HG03342 (cell line): ENCODE results near the gene HAVCR2.
"Not testable (repeated sequence)": the region's sequence is repeated elsewhere in the genome, so short reads cannot be mapped to it uniquely, and the experiment has no call there.

Experiments
- ATAC-seq: cut with Tn5 transposase; IDR thresholded peaks from one replicate; pipeline ENCODE4 v1.9.1; 2021; ENCODE audit warnings: mild to moderate bottlenecking, moderate library complexity; ENCODE audit not compliant: unreplicated experiment

HAVCR2 gene

DNA sequence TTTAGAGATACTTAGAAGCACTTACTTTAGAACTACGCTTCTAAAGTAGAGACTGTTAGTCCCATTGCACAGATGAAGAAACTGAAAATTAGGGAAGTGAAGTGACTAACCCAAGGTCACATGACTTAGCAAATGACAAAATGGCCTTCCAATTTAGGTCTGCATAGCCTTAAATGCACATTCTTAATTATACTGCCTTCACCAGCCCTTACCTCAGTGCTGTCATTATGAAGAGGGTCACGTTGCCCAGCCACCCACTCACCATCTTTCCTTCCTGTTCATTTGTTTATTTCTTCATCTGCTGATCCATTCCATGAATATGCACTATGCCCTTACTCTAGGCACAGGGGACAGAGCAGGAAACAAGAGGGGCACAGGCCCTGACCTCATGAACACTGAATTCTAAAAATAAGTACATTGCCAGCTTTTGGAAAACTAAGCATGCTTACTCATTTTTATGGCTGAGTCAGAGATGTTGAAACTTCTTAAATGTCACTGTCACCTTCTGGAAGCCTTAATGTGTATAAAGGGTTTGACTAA lies 8.6 kb downstream of the HAVCR2 start:
- no peak for ATAC-seq

DNA sequence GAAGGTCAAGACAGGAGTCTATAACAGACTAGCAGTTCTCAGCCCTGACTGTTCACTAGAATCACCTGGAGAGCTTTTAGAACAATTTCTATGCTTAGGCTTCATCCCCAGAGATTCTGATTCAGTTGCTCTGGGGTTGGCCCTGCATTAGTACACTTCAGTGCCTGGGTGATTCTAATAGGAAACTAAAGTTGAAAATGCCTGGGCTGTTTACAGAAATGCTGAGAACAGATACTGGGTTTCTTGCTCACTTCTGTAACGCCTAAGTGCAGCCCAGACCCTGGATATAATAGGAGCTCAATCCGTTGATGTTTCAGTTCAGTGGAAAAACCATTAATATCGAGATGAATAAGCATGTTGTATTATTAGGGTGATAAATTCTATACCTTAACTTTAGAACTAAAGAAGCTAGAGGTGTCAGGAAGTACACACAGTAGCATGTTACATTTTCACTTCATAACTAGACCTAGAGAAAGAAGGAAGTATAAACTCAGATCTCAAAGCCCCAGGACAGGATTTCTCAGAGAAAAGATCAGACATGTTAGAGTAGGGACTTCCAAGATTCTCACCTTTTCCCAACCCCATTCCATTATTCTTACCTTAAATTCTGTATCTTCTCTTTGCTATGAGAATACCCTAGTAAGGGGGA lies 20.4 kb downstream of the HAVCR2 start:
- peak; percentile 79 for ATAC-seq

DNA sequence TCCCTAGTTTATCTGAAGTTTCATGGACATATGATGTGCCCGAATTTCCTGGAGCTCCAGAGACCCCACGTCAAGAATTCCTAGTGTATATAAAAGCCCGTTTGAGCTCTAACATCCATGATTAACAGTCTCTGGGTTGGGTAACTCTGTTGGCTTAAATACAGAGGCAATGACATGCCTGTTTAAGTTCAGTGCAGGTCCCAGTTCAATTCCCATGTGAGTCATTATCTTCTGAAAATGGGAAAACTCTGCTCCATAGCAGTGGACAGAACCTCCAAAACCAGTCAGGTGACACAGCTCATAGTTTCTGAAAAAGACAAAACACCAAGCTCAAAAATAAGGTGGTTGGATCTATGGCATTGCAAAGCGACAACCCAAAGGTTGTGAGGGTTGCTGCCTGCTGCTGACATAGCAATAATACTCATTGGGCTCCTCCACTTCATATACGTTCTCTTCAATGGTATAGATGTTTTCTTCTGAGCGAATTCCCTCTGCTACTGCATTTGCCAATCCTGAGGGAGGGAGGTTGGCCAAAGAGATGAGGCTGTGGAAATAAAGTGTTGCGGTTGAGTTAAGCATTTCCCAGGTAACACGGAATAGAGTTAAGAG lies 22.0 kb downstream of the HAVCR2 start:
- ATAC-seq = no peak

DNA sequence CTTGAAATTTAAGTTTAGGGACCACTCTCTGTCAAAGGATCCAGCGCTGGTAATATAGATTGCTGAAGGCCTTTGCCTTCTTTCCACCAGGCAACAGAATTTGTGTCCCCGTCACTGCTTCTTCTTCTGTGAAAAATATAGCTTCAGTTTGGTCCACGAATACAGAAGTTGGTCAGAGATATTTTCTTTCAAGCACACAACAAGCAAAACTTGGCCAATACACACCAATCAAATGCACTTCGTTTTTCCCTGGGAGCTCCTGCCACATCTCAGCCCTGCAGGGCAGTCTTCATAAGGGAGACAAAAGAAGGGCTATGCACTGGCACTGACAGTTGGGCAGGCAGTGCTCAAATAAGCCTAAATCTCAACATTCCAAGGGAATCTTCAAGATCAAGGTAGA lies 22.9 kb downstream of the HAVCR2 start:
- ATAC-seq = no peak

DNA sequence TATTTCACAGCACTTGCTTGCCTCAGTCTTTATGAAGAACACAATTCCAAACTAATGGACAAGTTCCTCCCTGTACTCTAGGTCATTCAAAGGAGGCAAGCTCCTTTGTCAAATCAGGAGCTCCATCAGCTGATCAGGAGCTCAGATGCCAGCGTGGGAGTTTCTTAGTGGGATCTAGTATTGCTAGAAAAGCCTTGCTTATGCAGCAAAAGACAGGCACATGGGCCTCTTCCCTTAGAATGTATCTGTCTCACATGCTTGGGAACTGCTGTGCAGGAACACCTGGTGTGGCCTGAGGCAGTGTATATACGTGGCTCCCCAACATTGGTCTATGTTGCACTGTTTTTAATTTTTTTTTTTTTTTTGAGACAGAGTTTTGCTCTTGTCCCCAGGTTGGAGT lies 28.6 kb downstream of the HAVCR2 start:
- no peak for ATAC-seq

DNA sequence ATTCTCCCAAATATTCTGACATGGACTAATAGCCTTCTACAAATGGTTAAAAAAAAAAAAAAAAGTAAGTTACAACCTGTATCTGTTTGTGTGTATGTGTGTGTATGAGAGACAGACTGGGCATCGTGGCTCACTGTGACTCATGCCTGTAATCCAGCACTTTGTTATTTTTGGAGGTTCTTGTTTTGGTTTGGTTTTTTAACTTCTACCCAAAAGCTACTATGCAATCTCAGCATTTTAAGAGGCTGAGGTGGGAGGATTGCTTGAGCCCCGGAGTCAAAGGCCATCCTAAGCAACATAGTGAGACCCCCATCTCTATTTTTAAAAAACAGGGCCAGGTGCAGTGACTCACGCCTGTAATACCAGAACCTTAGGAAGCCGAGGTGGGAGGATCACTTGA lies 32.3 kb downstream of the HAVCR2 start:
- ATAC-seq = no peak

DNA sequence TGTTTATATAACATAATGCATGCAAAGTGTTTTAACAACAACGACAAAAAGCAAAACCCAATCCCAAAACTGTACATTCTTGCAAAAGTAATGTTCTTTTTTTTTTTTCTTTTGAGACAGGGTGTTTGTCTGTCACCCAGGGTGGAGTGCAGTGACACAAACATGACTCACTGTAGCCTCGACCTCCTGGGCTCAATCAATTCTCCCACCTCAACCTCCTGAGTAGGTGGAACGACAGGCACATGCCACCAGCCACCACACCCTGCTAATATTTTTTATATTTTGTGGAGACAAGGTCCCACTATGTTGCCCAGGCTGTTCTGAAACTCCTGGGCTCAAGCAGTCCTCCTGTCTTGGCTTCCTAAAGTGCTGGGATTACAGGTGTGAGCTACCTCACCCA lies 36.3 kb downstream of the HAVCR2 start:
- ATAC-seq = no peak

DNA sequence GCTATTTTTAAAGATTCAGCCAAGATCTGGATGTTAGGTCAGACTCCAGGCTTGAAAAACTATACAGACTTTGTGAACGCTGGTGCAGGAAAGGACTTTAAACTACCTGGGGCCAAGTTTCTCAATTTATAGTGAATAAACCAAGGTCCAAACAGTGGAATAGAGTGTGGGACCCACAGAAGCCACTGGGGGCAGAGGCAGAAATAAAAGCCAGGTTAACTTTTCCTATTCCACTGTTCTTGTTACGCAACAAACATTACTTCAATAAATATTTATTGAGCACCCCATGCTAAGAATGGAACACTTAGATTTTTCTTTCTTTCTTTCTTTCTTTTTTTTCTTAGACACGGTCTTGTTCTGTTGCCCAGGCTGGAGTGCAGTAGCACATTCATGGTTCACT lies 38.9 kb downstream of the HAVCR2 start:
- ATAC-seq = no peak

DNA sequence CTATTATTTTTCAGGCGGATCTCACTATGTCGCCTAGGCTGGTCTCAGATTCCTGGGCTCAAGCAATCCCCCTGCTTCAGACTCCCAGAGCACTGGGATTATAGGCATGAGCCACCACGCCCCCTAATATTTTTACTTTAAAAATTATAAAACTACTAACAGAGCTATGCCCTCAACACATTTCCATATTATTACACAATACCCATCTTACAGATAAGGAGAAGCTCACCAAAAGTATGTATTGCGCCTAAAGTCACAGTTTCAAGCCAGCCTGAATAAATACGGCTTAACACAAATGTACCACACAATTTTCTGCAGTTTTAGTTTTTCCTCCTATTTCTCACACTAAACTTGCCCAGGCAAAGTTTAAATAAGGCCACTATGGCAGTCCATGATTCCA lies 40.1 kb downstream of the HAVCR2 start:
- ATAC-seq = no peak

DNA sequence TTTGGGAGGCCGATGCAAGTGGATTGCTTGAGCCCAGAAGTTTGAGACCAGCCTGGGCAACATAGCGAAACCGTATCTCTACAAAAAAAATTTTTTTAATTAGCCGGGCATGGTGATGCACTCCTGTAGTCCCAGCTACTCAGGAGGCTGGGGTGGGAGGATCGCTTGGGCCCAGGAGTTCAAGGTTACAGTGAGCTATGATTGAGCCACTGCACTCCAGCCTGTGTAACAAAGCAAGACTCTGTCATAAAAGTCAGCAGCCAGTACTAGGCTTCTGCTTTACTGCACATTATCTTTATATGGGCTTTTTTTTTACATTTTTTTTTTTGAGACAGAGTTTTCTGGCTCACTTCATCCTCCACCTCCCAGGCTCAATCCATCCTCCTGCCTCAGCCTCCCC lies 40.5 kb downstream of the HAVCR2 start:
- no peak for ATAC-seq

DNA sequence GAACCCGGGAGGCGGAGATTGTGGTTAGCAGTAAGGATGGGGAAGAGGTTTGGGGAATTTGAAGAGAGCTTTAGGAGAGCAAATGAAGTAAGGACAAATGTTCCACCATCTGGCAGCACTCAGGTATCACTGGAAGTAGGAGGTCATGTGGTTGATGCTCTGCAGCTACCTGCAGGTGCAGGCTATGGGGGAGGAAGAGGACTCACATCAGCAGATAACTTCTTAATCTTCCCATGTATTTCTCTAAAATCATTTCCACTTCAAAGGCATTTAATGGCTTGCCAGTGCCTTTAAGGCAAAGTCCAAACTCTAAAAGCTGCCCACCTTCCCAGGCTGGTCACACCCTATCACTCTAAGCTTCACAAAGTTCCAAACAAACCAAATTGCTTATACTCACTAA lies 41.8 kb downstream of the HAVCR2 start:
- no peak for ATAC-seq

DNA sequence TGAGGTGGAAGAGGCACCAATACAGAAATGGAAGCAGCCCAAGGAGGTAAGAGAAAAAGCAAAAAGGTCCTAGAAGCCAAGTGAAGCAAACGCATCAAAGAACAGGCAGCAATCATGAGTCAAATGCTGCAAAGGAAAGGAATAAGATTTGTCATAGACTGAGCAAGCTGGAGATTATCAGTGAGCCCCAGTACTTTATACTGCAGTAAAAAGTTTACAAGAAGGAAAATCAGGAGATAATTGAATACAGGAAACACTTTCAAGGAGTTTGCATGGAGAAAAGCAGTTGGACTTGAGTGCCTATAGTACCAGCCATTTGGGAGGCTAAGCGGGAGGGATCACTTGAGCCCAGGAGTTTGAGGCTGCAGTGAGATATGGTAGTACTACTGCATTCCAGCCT lies 42.8 kb downstream of the HAVCR2 start:
- ATAC-seq = no peak

DNA sequence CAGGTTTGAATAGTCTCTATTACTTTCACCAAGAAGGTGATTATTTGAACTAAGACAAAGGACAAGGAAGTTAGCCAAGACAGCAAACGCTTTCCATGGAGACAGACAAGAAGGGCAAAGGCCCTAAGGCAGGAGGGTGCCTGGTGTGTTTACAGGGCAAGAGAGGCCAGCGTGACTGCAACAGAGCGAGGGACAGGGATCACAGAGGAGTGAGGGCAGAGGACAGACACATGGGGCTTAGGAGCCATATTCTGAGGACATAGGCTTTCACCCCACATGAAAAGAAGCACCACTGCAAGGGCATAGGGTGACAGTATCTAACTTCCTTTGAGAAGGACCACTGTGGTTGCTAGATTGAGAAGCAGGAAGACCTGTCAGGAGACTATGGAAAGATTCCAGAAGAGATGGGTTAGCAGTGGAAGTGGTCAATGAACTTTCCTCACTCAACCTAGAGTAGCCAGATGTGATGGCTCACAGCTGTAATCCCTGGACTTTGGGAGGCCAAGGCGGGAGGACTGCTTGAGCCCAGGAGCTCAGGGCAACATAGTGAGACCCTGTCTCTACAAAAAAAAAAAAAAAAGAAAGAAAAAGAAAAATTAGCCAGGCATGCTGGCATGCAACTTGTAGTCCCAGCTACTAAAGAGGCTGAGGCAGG lies 44.9 kb downstream of the HAVCR2 start:
- no peak for ATAC-seq

DNA sequence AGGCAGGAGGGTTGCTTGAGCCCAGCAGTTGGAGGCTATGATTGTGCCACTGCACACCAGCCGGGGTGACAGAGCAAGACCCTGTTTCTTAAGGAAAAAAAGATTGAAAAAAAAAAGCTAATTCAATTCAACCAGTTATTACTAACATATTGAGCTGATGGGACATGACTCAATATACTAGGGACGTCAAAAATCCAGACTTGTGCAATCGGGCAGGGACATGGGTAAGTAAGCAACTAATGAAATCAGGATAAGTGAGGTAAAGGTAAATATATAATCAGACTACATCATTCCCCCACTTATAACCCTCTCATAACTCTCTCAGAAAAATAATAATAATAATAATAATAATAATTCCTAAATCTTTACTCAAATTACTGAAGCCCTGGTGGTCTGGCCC lies 49.0 kb downstream of the HAVCR2 start:
- ATAC-seq = no peak

DNA sequence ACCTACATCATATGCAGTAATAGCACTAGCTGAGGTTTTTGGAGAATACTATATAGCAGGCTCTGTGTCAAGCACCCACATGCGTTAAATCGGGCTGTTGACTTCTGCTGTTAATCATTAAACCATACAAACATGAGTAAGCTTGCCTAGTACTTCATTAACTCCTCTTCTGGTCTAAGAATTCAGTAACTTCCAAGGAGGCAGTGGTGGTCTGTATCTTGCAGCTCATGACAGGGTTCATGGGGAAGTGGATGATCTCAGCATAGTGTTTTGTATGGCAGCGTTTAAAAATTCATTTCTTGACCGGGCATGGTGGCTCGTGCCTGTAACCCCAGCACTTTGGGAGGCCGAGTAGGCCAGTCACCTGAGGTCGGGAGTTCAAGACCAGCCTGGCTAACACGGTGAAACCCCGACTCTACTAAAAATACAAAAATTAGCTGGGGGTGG lies 49.7 kb downstream of the HAVCR2 start, which contains the start of gene HAVCR1:
HAVCR1 (minus strand) TSS at position 24 of the 447 bp plus-strand sequence. CDS start 1,173 bp downstream, outside the sequence.
- peak; percentile 70 for ATAC-seq

DNA sequence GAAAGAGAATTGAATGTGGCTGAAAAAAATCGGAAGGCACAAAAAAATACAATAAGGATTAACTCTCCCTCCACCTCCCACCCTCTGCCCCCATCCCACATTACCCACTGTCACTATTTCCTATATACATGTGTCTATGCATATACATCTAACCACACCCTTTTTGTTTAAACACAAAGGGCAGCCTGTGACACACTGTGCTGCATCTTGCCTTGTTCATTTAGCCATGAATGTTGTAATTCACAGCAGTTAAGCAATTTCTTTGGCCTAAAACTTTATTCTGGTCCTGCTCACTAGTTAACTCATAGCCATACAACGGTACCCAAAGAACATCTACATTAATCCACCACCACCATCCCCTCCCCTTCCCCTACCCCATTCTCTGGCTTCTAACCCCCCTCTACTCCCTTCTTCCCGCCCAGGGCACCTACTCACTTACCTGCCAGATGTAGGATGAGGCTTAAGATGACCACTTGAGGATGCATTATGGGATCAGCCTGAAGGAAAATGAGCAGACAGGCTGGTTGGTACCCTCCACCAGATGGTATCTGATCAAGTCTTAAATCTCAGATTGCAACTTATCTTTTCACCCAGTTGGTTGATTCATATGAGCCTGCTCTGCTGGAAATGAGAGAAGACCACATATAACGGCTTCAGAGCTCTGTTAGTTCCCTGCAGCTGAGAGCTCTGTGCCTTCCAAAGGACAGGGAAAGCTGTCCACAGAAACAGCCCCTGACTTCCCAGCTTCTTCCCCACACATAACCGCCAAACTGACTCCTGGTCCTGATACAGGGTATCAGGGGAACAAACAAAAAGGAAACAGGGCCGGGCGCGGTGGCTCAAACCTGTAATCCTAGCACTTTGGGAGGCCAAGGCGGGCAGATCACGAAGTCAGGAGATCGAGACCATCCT lies 51.1 kb downstream of the HAVCR2 start:
- no peak for ATAC-seq

DNA sequence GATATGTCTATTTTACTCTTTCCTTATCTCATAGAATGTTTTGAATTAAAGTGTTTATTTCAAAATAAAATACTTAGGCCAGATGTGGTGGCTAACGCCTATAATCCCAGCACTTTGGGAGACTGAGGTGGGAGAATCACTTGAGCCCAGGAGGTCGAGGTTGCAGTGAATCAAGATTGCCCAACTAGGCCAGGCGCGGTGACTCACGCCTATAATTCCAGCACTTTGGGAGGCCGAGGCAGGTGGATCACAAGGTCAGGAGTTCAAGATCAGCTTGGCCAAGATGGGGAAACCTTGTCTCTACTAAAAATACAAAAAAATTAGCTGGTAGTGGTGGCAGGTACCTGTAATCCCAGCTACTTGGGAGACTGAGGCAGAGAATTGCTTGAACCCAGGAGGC lies 52.0 kb downstream of the HAVCR2 start:
- ATAC-seq = not testable (repeated sequence)

DNA sequence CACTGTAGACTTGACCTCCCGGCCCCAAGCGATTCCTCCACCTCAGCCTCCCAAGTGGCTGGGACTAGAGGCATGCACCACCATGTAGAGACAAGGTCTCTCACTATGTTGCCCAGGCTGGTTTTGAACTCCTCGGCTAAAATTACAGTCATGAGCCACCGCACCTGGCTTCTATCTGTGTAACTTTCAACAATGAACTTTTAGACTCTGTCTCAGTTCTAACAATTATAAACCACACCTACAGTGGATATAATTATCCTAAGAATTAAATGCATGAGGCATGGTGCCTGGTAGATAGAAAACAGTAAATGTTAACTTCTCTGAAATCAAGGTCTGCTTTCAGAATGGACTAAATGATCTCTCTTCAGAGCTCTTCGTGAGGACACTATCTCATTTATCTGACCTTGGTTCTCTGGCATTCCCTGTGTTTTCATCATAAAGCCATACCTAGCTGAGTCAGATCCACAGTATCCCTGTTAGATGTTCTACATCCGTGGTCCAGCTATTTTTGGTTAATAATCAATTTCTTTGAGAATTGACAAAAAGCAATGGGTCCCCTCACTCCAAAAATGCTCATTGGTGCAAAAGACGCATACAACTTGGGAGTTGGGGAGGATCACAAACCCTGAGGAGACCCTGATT lies 57.1 kb downstream of the HAVCR2 start:
- no peak for ATAC-seq

DNA sequence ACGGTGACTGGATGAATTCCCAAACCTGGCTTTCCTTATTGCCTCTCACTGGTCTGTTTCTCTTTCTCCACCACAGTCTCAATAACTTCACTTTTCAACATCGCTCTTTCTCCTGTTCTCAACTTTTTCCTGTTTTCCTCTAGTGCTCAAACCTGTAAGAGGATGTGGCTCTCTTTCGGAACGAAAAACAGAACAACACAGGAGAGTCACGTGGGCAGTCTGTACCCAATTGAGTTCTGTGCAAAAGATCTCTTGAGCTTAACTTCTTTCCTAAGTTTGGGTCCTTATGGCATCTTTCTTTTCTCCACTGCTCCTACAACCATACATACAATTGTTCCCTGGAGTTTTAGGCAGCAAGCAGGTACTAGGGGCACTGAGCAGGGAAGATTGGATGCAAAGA lies 58.8 kb downstream of the HAVCR2 start:
- no peak for ATAC-seq

DNA sequence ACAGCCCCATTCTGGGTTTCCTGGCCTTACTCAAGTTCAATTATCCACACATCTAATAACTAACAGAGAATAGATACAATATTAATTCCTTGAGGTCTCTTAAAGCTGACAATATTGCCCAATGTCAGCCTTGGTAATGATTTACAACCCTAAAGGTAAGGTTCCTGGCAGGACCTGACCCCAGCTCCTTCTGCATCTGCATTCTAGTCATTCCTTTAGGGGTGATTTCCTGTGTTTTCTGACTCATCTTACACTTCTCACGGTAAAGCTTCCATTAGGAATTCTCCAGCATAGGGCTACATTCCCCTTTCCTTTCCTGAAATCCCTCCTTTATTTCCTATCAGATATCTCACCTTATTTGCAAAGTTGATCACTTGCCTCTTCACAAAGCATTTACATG lies 59.2 kb downstream of the HAVCR2 start:
- ATAC-seq = no peak

DNA sequence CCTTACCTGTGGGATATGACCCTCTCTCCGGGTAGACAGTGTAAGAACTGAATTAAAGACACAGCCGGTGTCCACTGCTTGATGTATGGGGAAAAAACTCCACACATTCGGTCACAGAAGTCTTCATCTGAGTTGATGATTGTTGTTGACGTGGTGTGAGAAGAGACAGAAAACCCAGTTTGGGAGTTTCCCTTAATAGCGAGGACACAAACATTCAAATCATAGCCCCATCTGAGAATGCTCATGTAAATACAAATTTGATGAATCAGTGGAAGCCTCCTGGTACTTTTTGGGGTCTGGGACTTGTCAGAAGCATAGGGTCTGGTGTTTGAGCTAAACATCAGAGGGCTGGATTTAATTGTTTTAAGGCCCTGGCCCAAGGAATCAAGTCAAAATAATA lies 60.9 kb downstream of the HAVCR2 start:
- ATAC-seq = no peak
